HG03521 (cell line): ENCODE measurements around the gene ERCC8.

Experiments
- ATAC-seq: cut with Tn5 transposase; IDR thresholded peaks from one replicate; pipeline ENCODE4 v1.9.1; 2021; ENCODE audit warnings: mild to moderate bottlenecking, moderate library complexity; ENCODE audit not compliant: unreplicated experiment

Gene ERCC8

DNA sequence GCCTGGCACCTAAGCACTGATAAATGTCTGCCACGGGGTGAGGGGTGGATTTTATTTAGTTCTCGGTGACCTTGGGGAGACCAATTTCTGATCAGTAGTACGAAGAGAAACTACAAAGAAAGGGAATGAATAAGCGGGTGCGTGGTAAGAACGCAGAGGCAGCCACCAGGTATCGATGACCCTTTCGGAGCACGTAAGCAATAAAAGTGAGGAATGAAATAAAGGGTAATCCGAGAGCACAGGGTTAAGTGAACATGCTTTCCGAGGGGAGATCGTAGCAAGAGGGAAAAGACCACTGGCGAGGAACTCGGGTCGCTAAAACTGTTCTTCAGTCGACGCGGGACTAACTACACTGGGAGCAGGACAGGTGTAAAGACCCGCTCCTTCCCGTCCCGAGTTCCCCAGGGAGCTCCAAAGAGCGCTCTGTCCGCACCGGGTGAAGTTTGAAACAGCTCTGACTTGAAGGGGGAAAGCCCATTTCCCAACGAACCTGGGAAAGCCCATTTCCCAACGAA, 101.9 kb downstream of the ERCC8 start:
- no peak for ATAC-seq

- no peak for ATAC-seq
These were observed 103.5 kb downstream of the ERCC8 start for GRCh38 chr5:60841361-60841760.

DNA sequence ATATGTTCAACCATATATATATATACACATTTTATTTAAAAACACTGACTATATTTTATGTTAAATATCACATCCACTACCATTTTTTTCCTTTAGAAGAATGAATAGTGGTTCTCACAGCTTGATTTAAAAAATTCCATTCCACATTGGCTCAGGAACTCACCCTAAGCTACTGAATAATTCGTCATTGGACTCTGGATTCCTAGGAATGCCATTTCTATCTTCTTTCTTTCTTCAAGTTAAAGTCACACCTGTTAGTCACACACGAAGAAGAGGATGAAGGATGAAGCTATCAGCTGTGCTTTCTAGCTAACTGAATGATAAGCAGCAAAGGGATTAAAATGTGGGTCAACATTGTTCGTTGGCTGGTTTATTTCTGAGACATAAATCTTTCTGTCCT, 108.7 kb downstream of the ERCC8 start:
- no peak for ATAC-seq

GRCh38 chr5:60835554-60835953, 109.3 kb downstream of the ERCC8 start:
- no peak for ATAC-seq

DNA sequence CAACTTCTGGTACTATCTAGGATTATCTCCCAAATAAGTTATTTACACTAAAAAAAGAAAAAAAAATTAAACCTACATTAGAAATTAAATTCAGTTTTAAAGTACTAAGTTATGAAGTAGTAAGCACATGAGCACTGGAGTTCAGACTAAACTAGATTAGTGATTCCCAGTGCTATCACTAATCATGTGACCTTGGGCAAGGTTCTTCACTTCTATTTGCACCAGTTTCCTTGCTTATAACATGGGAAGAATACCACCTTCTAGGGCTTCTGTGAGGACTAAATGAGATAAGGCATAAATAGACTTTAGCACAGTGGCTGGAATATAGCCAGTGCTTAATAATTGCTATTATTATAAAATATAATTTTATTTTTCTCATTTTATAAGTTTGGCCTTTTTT, 111.3 kb downstream of the ERCC8 start:
- ATAC-seq, result no peak

DNA sequence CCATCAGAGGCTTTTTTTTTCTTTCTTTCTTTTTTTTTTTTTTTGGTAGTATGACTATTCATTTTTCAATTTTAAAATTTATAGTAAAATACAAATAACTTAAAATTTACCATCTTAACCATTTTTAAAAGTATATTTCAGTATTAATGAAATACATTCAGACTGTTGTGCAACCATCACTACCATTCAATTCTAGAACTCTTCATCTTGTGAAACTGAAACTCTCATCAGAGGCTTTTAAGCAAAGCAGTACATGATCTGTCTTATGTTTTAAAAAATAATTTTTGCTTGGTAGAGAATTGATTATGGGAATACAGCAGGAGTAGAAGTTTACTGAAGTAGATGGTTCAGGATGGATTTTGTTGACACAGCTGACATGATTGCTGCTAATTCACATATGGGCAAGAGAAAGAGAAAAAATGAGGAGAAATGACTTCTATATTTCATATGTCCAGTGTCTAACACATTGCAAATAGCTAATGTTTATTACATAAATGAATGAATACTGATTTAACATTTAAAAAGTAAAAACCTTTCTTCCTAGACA, 114.2 kb downstream of the ERCC8 start:
- ATAC-seq, result peak; percentile 38

GRCh38 chr5:60829490-60830266, 115.2 kb downstream of the ERCC8 start:
- no peak for ATAC-seq

- ATAC-seq, result no peak
These were observed 117.7 kb downstream of the ERCC8 start for GRCh38 chr5:60827201-60827600.

DNA sequence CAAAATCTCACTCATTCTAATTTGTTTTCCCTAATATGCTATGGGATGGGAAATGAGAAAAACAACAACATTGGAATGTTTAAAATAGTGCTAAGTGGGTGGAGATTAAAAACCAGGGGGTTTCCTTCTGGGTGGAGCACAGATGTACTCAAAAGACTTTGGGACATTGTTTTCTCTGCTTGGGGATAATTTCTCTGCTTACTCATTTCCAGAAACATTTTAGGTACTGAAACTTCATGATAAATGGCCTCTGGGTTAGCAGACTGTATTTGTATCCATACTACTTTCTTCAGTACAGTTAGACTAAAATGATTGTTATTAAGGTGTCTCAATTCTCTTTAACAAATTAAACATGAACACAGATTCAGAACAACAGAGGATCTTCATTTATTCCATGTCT, 118.2 kb downstream of the ERCC8 start:
- ATAC-seq, result peak; percentile 57
